Activated T-cell treated with anti-CD3 and anti-CD28 coated beads, Interleukin-2, amount 50 U/mL, for 72 hours (primary cell): ENCODE measurements around the gene SPCS3. TPM values are rescaled to one million over a fixed set of nuclear protein-coding genes. Genes with fewer than 3 reads are reported as not detected.
"Not testable (repeated sequence)": the region's sequence is repeated elsewhere in the genome, so short reads cannot be mapped to it uniquely, and the experiment has no call there.

Experiments
- ATAC-seq, 2 donors: fragments of 150-1000 bp; cut with Tn5 transposase; replicated peaks in 1 of 2; 2 replicates each; pipeline ENCODE4 v1.10.0; 2021; ENCODE audit warnings: moderate library complexity in 2 of 2, mild to moderate bottlenecking in 1 of 2
- DNase-seq, 2 donors: peaks; one replicate each; pipeline ENCODE4 v3.0.0; 2021 to 2022; ENCODE audit warnings: mixed read lengths in 1 of 2
- H3K27ac Mint-ChIP-seq: one replicate; pipeline ENCODE4 v1.8.0; 2022; ENCODE audit warnings: mild to moderate bottlenecking, moderate library complexity, mixed read lengths
- H3K27me3 Mint-ChIP-seq: one replicate; pipeline ENCODE4 v1.8.0; 2022; ENCODE audit warnings: low read depth, mixed read lengths
- H3K36me3 Mint-ChIP-seq, 2 donors: one replicate each; pipeline ENCODE4 v1.8.0; 2022; ENCODE audit warnings: mixed read lengths in 2 of 2, mild to moderate bottlenecking in 1 of 2; ENCODE audit not compliant: insufficient read depth in 2 of 2
- H3K4me1 Mint-ChIP-seq: one replicate; pipeline ENCODE4 v1.8.0; 2022; ENCODE audit warnings: low read depth, mixed read lengths
- H3K4me3 Mint-ChIP-seq, 2 donors: one replicate each; pipeline ENCODE4 v1.8.0; 2022; ENCODE audit warnings: mild to moderate bottlenecking in 2 of 2, mixed read lengths in 2 of 2, moderate library complexity in 2 of 2
- H3K9me3 Mint-ChIP-seq, 2 donors: one replicate each; pipeline ENCODE4 v1.8.0; 2022; ENCODE audit warnings: mixed read lengths in 2 of 2
- total RNA-seq, 2 donors: library from RNA; stranded (reverse); gene quantifications; one replicate each; pipeline ENCODE4 v1.2.3, GENCODE V29; 2022

The SPCS3 gene
- total RNA-seq, 2 donors from 2014 or later = 115 to 145 TPM

DNA sequence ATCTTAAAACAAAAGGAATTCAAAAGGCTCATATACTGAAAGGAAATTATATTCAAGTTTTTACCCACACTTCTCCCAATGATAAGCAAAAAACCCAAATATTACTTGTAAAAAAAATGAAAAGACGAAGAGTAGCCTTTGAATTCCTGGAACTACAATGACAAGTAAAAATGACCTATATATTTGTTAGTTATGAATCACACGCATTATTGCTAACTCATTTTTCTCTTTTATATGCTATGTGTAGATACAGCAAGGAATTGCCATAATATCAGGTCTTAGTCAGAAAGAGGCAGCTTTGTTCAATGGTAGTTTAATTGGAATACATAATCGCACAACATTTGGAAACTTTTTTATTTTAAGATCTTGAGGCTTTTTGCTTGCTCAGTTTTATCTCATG, 28.0 kb upstream of the SPCS3 start:
- Mint-ChIP-seq H3K4me3 (no peak overlapping the region), H3K36me3 (no peaks in the 10 kb centered on the region), H3K9me3 (no peaks in the 10 kb centered on the region), H3K4me1 (no peaks in the 10 kb centered on the region), H3K27me3 (peaks cover 22% of the 10 kb centered on the region), H3K27ac (no peak overlapping the region)
- DNase-seq = no peak
- no peak for ATAC-seq

DNA sequence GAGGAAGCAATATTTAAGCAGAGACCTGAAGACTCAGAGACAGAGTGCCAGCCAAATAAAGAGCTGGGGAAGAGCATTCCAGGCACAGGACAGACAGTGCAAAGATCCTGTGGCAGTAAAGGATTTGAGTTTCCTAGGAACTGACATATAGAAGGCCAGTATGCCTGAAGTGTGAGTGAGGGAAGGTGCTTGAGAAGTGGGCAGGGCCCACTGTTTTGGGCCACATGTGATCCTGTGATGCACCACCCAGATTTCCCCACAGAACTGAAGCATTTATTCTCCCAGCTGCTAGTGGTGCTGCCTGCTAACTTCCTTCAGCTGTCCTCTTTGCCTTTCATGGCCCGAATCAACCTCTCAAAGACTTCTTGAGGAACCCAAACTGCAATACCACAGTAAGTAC, 26.8 kb upstream of the SPCS3 start:
- Mint-ChIP-seq H3K9me3 (no peaks in the 10 kb centered on the region), H3K27me3 (peaks cover 17% of the 10 kb centered on the region), H3K4me1 (no peaks in the 10 kb centered on the region), H3K27ac (no peak overlapping the region), H3K36me3 (no peaks in the 10 kb centered on the region), H3K4me3 (no peak overlapping the region)
- no peak for ATAC-seq
- DNase-seq = no peak

DNA sequence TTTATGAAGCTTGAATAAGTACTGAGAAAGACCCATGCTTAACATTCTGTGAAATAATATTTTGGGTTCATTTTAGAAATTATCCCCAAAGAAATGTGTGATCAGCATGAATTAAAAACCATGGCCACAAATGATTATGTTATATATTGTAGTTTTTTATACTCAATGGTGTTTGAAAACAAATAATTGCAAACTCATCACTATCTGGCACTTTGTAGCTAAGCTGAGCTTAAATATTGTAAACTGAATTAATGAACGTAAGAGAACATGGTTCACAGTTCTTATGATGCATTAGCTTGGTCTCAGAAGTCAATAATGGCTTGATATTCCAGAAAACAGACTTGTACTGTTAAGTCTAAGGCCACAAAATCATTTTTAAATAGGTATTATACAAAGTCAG, 26.1 kb upstream of the SPCS3 start:
- Mint-ChIP-seq H3K4me3 (no peak overlapping the region), H3K27ac (no peak overlapping the region), H3K36me3 (no peaks in the 10 kb centered on the region), H3K27me3 (peaks cover 11% of the 10 kb centered on the region), H3K4me1 (no peaks in the 10 kb centered on the region), H3K9me3 (no peaks in the 10 kb centered on the region)
- DNase-seq (no peak), ATAC-seq (no peak)

DNA sequence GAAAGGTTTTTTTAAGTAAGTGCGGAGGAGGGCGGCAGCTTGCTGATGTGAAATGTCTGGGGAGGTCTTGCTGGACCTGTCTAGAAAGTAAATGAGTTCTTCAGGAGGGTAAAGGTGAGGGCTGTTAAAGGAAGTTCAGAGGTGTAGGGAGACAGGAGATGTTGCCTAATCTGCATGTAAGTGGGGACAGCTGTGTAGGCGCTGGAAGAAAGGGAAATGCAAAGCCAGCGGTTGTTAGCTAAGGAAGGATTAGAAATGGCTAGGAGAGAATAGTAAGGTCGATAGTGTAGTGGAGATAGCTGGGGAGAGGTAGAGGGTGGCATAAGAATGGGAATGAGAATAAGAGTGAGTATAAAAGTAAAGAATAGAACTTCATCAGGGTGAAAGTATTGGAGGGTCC, 23.9 kb upstream of the SPCS3 start:
- not testable (repeated sequence) for H3K4me3 Mint-ChIP-seq, DNase-seq, H3K27me3 Mint-ChIP-seq, H3K27ac Mint-ChIP-seq, H3K36me3 Mint-ChIP-seq, H3K9me3 Mint-ChIP-seq, ATAC-seq, H3K4me1 Mint-ChIP-seq

DNA sequence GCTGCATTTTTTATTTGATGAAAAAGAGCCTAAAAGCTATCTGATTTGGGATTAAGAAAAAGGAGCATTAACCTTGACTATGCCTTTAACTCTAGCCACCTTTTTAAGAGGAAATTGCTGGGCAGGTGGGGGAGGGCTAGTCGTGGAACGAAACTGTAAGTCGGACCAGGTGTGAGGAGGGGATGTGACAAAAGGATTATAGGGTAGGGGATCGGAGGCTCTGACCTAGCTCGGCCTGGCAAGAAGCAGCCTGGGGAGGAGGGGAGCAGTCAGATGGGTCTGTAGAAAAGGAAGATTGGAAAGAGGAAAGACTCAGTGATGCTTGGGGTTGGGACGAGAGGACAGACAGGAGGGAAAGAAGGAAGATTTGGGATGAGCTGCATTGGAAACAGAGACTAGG, 21.1 kb upstream of the SPCS3 start:
- Mint-ChIP-seq H3K27me3 (peaks cover 11% of the 10 kb centered on the region), H3K36me3 (no peaks in the 10 kb centered on the region), H3K27ac (no peak overlapping the region), H3K9me3 (no peaks in the 10 kb centered on the region), H3K4me1 (no peaks in the 10 kb centered on the region), H3K4me3 (no peak overlapping the region)
- no peak for ATAC-seq
- DNase-seq = no peak

DNA sequence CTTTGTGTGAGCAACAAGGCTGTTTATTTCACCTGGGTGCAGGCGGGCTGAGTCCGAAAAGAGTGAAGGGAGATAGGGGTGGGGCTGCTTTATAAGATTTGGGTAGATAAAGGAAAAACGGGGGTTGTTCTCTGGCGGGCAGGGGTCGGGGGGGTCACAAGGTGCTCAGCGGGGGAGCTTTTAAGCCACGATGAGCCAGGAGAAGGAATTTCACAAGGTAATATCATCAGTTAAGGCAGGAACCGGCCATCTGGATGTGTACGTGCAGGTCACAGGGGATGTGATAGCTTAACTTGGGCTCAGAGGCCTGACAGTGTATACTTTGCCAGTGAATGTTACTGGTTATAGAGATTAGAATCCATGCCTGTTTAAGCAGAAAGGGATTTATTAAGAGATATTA, 19.7 kb upstream of the SPCS3 start:
- no peaks in the 10 kb centered on the region for H3K36me3 Mint-ChIP-seq
- no peak for DNase-seq
- peaks cover 21% of the 10 kb centered on the region for H3K27me3 Mint-ChIP-seq
- no peak overlapping the region for H3K4me3 Mint-ChIP-seq
- H3K4me1 Mint-ChIP-seq = no peaks in the 10 kb centered on the region
- no peaks in the 10 kb centered on the region for H3K9me3 Mint-ChIP-seq
- ATAC-seq = no peak
- H3K27ac Mint-ChIP-seq = no peak overlapping the region

DNA sequence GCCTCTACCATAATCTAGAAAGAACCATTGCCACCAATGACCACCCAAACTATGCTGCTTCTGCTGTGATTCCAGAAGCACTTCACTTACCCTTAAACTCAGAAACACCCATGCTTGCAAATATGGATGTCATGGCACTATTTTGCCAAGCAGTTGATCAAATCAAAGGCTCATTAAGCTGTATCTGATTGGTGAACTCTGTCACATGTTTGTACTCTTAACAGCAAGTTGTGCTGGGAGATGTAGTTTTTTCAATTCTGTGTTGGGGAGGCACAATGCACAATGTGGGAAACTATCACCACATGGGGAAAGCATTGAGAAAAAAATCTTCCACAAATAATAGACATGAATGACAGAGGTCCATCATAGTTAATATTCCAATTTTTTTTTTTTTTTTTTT, 19.2 kb upstream of the SPCS3 start:
- Mint-ChIP-seq H3K27me3 (peaks cover 27% of the 10 kb centered on the region), H3K4me3 (no peak overlapping the region), H3K27ac (no peak overlapping the region), H3K9me3 (no peaks in the 10 kb centered on the region), H3K4me1 (no peaks in the 10 kb centered on the region), H3K36me3 (no peaks in the 10 kb centered on the region)
- ATAC-seq = no peak
- no peak for DNase-seq

DNA sequence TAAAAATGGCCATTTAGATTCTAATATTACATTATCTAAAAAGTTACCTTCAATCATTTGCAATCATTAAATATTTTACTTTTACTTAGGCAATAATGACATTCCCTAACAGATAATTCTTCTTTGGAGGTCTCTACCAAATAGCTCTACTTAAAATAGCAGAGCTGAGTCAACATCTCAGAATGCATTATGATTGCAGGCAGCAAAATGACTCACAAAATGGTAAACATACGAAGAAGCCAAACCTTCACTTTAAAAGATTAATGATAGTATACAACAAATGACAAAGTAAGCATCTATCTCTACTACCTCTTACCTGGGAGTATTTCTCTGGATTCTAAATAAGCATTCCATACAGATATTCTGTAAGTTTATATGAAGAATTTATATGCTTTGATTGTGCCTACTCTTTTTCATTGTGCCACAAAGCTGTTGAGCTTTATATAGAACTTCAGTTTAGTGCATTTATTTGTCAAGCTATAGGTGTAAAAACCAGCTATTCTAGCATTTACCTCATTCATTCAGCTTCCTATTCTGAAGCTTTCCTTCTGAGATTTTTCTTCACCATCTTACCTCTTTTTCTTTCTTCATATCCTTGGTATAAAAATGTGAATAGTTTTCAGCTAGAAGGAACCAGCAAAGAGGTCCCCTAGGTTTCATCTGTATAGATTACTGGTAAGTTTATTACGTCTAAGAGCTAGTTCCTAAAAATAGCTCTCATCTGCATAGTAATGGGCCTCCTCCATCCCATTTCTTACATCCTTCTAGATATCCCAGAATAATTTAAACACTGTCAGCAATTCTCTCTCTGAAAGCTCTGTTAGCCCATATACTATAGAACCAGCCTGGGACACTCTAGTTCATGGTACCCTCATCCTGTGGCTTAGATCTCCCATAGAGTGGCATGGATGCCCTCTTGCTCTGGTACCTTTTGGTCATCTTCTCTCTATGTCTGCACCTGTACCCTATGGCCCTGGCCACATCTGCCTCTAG, 17.2 kb upstream of the SPCS3 start:
- H3K27ac Mint-ChIP-seq = no peak overlapping the region
- H3K4me1 Mint-ChIP-seq = no peaks in the 10 kb centered on the region
- no peak for DNase-seq
- peaks cover 33% of the 10 kb centered on the region for H3K27me3 Mint-ChIP-seq
- no peaks in the 10 kb centered on the region for H3K36me3 Mint-ChIP-seq
- no peaks in the 10 kb centered on the region for H3K9me3 Mint-ChIP-seq
- H3K4me3 Mint-ChIP-seq = no peak overlapping the region
- ATAC-seq = no peak

DNA sequence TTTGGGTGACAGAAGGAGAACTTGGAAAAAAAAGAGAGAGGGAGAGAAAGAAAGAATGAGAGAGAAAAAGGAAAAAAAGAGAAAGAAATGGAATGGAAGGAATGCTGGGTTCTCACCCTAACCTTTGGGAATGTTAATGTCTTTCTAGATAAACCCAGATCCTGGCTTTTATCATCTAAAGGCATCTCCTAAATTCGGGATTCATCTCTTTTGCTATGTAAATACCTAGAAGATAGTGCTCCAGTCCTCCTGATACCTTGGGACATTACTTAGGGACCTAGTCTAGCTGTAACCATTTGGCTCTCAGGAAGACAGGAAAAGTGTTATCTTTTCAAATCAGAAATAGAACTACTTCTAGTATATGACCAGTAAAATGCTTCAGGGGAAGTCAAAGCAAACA, 15.8 kb upstream of the SPCS3 start:
- H3K4me3 Mint-ChIP-seq = no peak overlapping the region
- ATAC-seq (no peak), DNase-seq (no peak)
- H3K36me3 Mint-ChIP-seq = no peaks in the 10 kb centered on the region
- no peaks in the 10 kb centered on the region for H3K4me1 Mint-ChIP-seq
- peaks cover 36% of the 10 kb centered on the region for H3K27me3 Mint-ChIP-seq
- no peak overlapping the region for H3K27ac Mint-ChIP-seq
- no peaks in the 10 kb centered on the region for H3K9me3 Mint-ChIP-seq

DNA sequence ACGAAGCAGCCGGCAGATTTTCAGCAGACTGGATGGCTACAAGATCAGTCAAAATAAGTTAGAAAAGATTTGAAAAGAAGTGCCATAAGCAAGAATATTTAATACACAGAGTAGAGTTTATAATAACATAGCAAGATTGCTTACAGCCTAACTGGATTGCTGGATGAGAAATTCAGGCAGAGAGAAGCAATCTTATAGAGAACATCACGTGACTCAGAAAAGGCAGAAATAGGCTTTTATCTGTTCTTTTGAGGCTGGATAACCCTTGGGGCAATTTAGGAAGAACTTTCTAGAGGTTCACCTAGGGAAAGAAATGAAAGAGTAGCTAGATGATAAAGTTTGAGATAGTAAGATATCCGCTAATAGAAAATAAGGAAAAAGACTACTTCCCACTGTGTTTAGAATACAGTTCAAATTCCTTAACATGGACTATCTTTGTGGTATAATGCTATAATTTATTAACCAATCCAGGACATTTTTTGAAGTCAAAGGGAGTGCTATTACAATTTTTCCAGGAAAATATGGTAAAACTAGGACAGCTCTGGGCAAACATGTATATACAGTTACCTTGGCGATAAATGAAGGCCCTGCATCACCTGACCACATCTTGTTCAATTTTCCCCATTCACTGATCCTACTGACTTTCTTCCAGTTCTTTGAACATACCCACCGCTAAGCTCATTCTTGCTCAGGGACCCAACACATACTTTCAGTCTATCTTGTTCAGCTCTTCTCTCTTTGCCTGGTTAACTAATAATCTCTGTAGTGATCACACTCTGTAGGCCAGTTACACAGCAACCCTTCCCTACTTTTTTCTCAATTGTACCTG, 12.7 kb upstream of the SPCS3 start:
- Mint-ChIP-seq H3K27ac (no peak overlapping the region), H3K9me3 (no peaks in the 10 kb centered on the region), H3K27me3 (peaks cover 47% of the 10 kb centered on the region), H3K4me1 (no peaks in the 10 kb centered on the region), H3K36me3 (no peaks in the 10 kb centered on the region), H3K4me3 (no peak overlapping the region)
- DNase-seq = no peak
- ATAC-seq = no peak

DNA sequence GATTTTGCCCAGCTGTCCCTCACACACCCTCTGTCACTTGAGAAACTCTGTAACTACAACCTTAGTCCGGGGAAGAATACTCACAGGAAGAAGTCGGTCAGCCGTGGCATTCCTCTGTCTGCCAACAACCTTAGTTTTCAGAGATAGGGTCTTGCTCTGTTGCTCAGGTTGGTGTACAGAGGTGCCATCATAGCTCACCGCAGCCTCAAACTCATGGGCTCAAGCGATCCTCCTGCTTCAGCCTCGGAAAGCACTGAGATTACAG, 12.2 kb upstream of the SPCS3 start:
- DNase-seq = no peak
- H3K9me3 Mint-ChIP-seq = no peaks in the 10 kb centered on the region
- H3K4me3 Mint-ChIP-seq = no peak overlapping the region
- no peaks in the 10 kb centered on the region for H3K4me1 Mint-ChIP-seq
- no peak for ATAC-seq
- peaks cover 46% of the 10 kb centered on the region for H3K27me3 Mint-ChIP-seq
- H3K36me3 Mint-ChIP-seq = no peaks in the 10 kb centered on the region
- H3K27ac Mint-ChIP-seq = no peak overlapping the region

DNA sequence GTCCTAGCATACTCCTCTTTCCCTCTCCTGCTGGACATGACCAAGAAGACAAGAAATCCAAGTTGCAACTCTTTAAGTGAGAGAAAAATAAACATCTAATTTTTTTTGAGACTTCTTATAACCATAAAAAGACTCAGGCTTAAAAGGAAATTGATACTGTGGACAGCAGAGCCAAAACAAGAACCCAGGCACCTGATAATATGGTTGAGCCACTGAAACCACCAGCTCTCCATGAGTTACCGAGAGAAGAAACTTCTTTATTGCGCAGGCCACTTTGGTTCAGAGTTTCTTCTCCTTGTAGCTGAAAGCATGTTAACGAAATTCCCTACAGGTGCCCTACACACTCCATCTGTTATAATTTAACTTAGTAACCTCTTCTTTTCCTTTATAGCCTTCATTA, 11.3 kb upstream of the SPCS3 start:
- H3K36me3 Mint-ChIP-seq = no peaks in the 10 kb centered on the region
- no peak overlapping the region for H3K27ac Mint-ChIP-seq
- H3K4me1 Mint-ChIP-seq = no peaks in the 10 kb centered on the region
- no peak for DNase-seq
- no peaks in the 10 kb centered on the region for H3K9me3 Mint-ChIP-seq
- no peak overlapping the region for H3K4me3 Mint-ChIP-seq
- no peak for ATAC-seq
- H3K27me3 Mint-ChIP-seq = peaks cover 38% of the 10 kb centered on the region

DNA sequence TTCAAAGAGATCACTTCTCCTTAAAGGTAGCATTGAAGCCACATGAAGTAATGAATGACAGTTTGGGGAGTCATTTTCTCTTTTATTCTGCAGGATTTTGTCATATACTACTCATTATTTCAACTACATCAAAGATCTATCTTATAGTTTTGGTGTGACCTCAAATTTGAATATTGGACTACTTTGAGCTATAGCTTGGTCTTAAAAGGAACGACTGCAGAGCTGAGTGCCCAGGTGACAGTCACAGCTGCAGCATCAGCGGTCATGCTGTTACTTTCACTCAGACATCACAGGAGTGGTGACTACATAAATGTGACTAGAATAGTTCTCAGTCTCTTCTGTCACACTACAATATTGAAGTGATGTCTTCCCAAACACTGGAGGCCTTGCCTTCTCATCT, 10.7 kb upstream of the SPCS3 start:
- Mint-ChIP-seq H3K9me3 (no peaks in the 10 kb centered on the region), H3K4me1 (no peaks in the 10 kb centered on the region), H3K36me3 (no peaks in the 10 kb centered on the region), H3K4me3 (no peak overlapping the region), H3K27ac (no peak overlapping the region), H3K27me3 (peaks cover 31% of the 10 kb centered on the region)
- DNase-seq = peak in 1 of 2 donors; percentile 2
- peak; percentile 66 to 75 for ATAC-seq
